ENCODE data around the gene RFX4. TPM values are rescaled to one million over a fixed set of nuclear protein-coding genes. Genes with fewer than 3 reads are reported as not detected.

RFX4 gene
- total and polyA plus RNA-seq, 2 of the 13 experiments (the other 11 are each of a cell fraction or from before 2014, with no cell fraction given) = not detected

GRCh38 chr12:106769078-106769477, 186.3 kb downstream of the RFX4 start (continued):
- TF ChIP-seq FOXP4 (CRISPR knock-in tag; IDR thresholded peaks at IDR 0.05) (0 out of 2 replicates have a peak, but pooled peaks have one; percentile 15), DRAP1 (CRISPR knock-in tag; IDR thresholded peaks at IDR 0.05) (no peak), EHMT2 (IDR thresholded peaks at IDR 0.05; ENCODE audit: borderline replicate concordance, low read depth, low read length) (peak; percentile 51; the same call in 1 of the 2 replicates), ARID5B (CRISPR knock-in tag; IDR thresholded peaks at IDR 0.05) (0 out of 2 replicates have a peak, but pooled peaks have one; percentile 28), ZSCAN31 (CRISPR knock-in tag; IDR thresholded peaks at IDR 0.05; ENCODE audit: low read depth) (no peak), ZNF883 (CRISPR knock-in tag; IDR thresholded peaks at IDR 0.05; ENCODE audit: not compliant biosample characterization) (no peak), HHEX (CRISPR knock-in tag; IDR thresholded peaks at IDR 0.05) (no peak), ZNF296 (CRISPR knock-in tag; conservative IDR thresholded peaks at IDR 0.05) (no peak), ZBTB2 (CRISPR knock-in tag; IDR thresholded peaks at IDR 0.05; ENCODE audit: low read depth) (no peak), ZSCAN20 (CRISPR knock-in tag; IDR thresholded peaks at IDR 0.05; ENCODE audit: borderline replicate concordance) (0 out of 2 replicates have a peak, but pooled peaks have one; percentile 39), ZBTB44 (CRISPR knock-in tag; IDR thresholded peaks at IDR 0.05) (no peak), ATM (IDR thresholded peaks at IDR 0.05; ENCODE audit: borderline replicate concordance) (no peak), SAP130 (CRISPR knock-in tag; IDR thresholded peaks at IDR 0.05; ENCODE audit: low read depth) (peak; percentile 33; the same call in 1 of the 2 replicates), SNAPC4 (CRISPR knock-in tag; IDR thresholded peaks at IDR 0.05) (no peak)
